NCI-H748 (cell line): ENCODE measurements around the gene GUCY1B1.

Experiments used
- DNase-seq: peaks from one replicate; lab custom pipeline; 2025; ENCODE audit not compliant: unreplicated experiment; lab: John Stamatoyannopoulos, UW

GUCY1B1 gene

DNA sequence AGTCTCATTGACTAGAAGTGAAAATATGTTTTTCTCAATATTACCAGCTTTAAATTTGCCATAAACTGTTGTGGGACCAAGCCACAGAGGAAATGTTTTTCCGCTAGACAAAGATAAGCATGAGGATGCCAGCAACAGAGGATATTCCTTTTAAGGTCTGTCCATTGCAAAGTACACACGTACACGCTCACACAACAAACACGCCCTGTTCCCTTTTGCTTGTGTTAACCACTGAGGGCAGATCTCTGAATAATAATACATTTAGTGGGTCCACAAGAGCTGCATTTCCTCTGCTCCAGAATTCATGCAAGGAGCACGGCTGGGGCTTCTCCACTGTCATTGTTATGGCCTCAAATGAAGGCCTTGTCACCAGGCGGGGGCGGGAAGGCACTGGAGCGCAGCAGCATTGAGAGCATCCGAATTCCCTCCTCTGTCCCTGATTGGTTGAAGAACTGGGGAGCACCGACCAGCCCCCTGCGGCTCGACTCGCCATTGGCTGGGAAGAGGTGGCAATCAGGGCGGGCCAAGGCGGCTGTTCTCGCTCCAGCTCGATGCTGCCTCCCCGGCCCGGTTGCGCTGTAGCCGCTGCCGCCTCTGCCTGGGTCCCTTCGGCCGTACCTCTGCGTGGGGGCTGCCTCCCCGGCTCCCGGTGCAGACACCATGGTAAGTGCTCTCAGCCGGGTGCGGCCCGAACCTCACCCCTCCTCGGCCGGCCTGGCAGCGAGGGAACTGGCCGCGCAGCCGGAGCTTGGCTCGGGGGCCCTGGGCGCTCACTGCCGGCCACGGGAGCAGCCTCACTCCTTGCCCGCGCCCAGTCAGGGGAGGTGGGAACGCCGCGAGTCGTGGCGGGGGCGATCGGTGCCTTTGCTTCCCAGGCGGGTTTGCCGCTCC is at the start of gene GUCY1B1:
Gene GUCY1B1, plus strand, starts transcription at position 541 of the 891 bp plus-strand sequence. Its CDS starts 120 bp downstream, at position 661.
- peak; percentile 95 for DNase-seq

- no peak for DNase-seq
Measured at GRCh38 chr4:155709918-155710317, 48.9 kb upstream of the GUCY1B1 start.

GRCh38 chr4:155711556-155711955 is 47.3 kb upstream of the GUCY1B1 start:
- DNase-seq, result no peak

- DNase-seq, result no peak
Measured at GRCh38 chr4:155712846-155713245, 46.0 kb upstream of the GUCY1B1 start.

DNA sequence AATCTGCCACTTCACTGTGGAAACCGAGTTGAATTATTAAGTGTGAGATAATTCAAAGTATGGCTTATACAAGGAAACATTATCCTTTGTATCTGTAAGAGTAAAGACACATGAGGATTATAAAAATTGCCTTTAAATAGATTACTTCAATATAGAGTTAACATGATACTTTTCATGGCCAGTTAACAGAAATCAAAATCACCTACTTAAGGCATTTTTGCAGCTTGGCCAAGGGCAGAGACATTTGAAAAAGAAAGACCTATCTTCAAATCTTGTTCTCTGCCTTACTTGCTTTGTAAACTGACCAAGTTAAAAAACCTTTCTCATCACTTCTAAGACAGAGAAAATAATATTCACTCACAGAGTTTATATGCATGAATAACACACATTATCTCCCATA is 44.9 kb upstream of the GUCY1B1 start:
- no peak for DNase-seq

- DNase-seq, result no peak
Measured at GRCh38 chr4:155722336-155722735, 36.5 kb upstream of the GUCY1B1 start.

DNA sequence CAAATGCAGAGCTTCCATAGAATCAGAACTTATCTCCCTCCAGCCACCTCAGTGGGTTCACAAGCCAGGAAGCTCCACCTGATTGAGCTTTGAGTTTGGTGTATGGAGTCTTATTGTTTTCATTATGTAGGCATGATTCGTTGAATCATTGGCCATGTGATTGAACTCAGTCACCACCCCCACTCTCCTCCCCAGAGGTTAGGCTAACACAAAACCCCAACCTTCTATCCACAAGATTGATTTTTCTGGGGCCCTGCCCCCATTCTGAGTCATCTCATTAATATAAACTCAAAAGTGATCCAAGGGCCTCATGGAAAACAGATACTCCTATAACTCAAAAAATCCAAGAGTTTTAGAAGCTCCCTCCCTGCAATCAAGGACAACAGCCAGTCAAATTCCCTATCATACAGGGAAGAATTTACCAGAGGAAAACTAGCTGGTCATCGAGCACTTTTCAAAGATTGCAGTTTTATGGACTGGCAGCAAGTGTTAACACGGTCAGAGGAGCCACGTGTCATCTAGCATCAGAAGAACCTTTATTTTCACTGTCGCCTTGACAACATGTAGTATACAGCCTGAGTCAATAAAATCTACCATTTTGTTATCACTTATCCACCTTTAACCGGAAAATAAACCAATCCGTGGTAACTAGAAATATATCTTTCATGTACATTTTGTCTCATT is 35.9 kb upstream of the GUCY1B1 start:
- DNase-seq, result no peak

DNA sequence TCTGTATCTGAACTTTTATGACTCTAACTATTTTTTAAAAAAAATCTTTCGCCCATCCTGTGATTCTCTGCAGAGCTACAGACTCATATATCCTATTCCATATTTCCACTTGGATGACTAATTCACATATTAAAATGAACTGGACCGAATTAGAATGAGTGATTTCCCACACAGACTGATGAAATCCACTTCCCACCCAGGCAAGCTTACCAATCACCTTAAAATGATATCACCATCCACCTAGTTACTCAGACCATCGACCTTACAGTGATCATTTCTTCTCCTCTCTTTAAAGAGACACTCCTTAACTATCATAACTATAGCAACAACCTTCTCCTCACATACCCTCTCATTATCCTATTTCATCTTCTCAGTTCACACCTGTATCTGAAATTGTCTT is 34.1 kb upstream of the GUCY1B1 start:
- DNase-seq, result no peak

GRCh38 chr4:155734065-155734464 is 24.8 kb upstream of the GUCY1B1 start:
- DNase-seq, result no peak

- no peak for DNase-seq
Measured at GRCh38 chr4:155734951-155735350, 23.9 kb upstream of the GUCY1B1 start.

GRCh38 chr4:155735496-155735895 is 23.3 kb upstream of the GUCY1B1 start:
- DNase-seq, result no peak

GRCh38 chr4:155738548-155738947 is 20.3 kb upstream of the GUCY1B1 start:
- no peak for DNase-seq

GRCh38 chr4:155741546-155741945 is 17.3 kb upstream of the GUCY1B1 start:
- DNase-seq, result no peak

- no peak for DNase-seq
Measured at GRCh38 chr4:155742310-155743015, 16.4 kb upstream of the GUCY1B1 start.

GRCh38 chr4:155745984-155746383 is 12.8 kb upstream of the GUCY1B1 start:
- DNase-seq, result no peak

GRCh38 chr4:155748039-155748438 is 10.8 kb upstream of the GUCY1B1 start:
- no peak for DNase-seq

GRCh38 chr4:155749041-155749440 is 9.8 kb upstream of the GUCY1B1 start:
- no peak for DNase-seq

- DNase-seq, result no peak
Measured at GRCh38 chr4:155751569-155751968, 7.3 kb upstream of the GUCY1B1 start.

DNA sequence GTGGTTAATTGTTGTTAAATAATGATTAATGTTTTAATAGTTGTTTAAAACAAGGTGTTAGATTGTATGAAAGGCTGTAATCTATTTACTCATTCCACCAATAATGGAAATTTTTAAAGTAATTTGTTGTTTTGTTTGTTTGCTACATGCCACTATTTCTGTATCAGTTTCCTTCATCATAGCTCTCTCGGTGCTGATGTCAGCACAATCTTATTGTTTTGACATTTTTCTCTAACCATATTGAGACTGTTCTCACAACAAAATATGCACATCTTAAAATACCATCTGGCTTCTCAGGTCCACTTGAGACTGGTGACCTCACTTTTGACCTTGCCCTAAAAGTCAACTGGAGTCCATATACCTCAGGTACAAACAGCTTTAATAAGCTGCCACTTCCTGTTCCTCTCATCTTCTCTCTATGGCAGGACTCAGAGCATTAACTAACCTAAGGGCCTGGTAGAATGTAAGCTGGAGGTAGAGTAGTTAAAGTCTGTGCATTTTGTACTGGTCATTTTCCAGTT is 1.0 kb upstream of the GUCY1B1 start:
- DNase-seq, result peak; percentile 18

GRCh38 chr4:155759372-155760252 is 791 bp downstream of the GUCY1B1 start:
- peak; percentile 77 for DNase-seq
